Transverse colon (tissue), 4 donors: ENCODE results near the gene ZBTB7C.

Source experiments
- EP300 ChIP-seq: sonication (generic); formaldehyde crosslinking; IDR thresholded peaks from one replicate; pipeline ENCODE4 v1.6.1; 2017; ENCODE audit warnings: antibody characterized with exemption, low read depth
- POLR2A ChIP-seq: fragments of 450-650 bp; IDR thresholded peaks from one replicate; pipeline ENCODE4 v1.6.1; 2016; ENCODE audit warnings: antibody characterized with exemption, mild to moderate bottlenecking, moderate library complexity
- POLR2AphosphoS5 ChIP-seq, 3 donors: sonication (generic); formaldehyde crosslinking; IDR thresholded peaks; one replicate each; pipeline ENCODE4 v1.6.1; 2016; ENCODE audit warnings: antibody characterized with exemption in 3 of 3
- TF ChIP-seq, protein P1 (sequence below), 5 experiments: fragments of 200-600 bp in 3 of 5; fragments of 450-650 bp in 2 of 5; sonication (generic) in 3 of 5; IDR thresholded peaks; 1 replicate in 2 of 5; 2 replicates in 3 of 5; pipeline ENCODE4 v1.5.1; 2016 to 2017; ENCODE audit warnings: antibody characterized with exemption in 5 of 5, inconsistent platforms in 3 of 5, mild to moderate bottlenecking in 2 of 5, moderate library complexity in 1 of 5

GRCh38 chr18:48125724-48126123 is 283.5 kb downstream of the ZBTB7C start:
- TF ChIP-seq POLR2AphosphoS5 (IDR thresholded peaks at IDR 0.05) (no peak), POLR2A (no peak), EP300 (no peak)
- TF ChIP-seq, protein P1, sequence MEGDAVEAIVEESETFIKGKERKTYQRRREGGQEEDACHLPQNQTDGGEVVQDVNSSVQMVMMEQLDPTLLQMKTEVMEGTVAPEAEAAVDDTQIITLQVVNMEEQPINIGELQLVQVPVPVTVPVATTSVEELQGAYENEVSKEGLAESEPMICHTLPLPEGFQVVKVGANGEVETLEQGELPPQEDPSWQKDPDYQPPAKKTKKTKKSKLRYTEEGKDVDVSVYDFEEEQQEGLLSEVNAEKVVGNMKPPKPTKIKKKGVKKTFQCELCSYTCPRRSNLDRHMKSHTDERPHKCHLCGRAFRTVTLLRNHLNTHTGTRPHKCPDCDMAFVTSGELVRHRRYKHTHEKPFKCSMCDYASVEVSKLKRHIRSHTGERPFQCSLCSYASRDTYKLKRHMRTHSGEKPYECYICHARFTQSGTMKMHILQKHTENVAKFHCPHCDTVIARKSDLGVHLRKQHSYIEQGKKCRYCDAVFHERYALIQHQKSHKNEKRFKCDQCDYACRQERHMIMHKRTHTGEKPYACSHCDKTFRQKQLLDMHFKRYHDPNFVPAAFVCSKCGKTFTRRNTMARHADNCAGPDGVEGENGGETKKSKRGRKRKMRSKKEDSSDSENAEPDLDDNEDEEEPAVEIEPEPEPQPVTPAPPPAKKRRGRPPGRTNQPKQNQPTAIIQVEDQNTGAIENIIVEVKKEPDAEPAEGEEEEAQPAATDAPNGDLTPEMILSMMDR (IDR thresholded peaks at IDR 0.05), result no peak
